ENCODE results near the gene OSGEP.

The OSGEP gene

GRCh38 chr14:20438664-20439063, 15.9 kb downstream of the OSGEP start:
- peaks cover 13% of the 10 kb centered on the region for H3K4me1 Mint-ChIP-seq
- ATAC-seq (replicated peaks; ENCODE audit: extremely low read depth, poor library complexity, severe bottlenecking), result no peak
- H3K9me3 Mint-ChIP-seq, result no peaks in the 10 kb centered on the region
- H3K27ac Mint-ChIP-seq (ENCODE audit: low read depth), result no peak overlapping the region
- H3K36me3 Mint-ChIP-seq (ENCODE audit: insufficient read depth), result no peaks in the 10 kb centered on the region
- no peak for DNase-seq (ENCODE audit: low spot score in 2 of 2)
- H3K4me3 Mint-ChIP-seq, result no peak overlapping the region
- no peaks in the 10 kb centered on the region for H3K27me3 Mint-ChIP-seq

- peaks cover 13% of the 10 kb centered on the region for H3K4me1 Mint-ChIP-seq
- no peaks in the 10 kb centered on the region for H3K27me3 Mint-ChIP-seq
- no peak for DNase-seq (ENCODE audit: low spot score in 2 of 2)
- no peak overlapping the region for H3K27ac Mint-ChIP-seq (ENCODE audit: low read depth)
- no peaks in the 10 kb centered on the region for H3K9me3 Mint-ChIP-seq
- ATAC-seq (replicated peaks; ENCODE audit: extremely low read depth, poor library complexity, severe bottlenecking), result no peak
- no peaks in the 10 kb centered on the region for H3K36me3 Mint-ChIP-seq (ENCODE audit: insufficient read depth)
- H3K4me3 Mint-ChIP-seq, result no peak overlapping the region
These were observed 18.3 kb downstream of the OSGEP start for GRCh38 chr14:20436363-20436755.

- Mint-ChIP-seq H3K9me3 (no peaks in the 10 kb centered on the region), H3K27ac (ENCODE audit: low read depth) (no peak within 1 kb of the TSS)
These were observed 18.8 kb downstream of the OSGEP start, which contains the start of gene KLHL33 for GRCh38 chr14:20435582-20436362. Gene KLHL33, minus strand, starts transcription at chr14:20436166. Its CDS starts 355 bp downstream, at chr14:20435811.

GRCh38 chr14:20434701-20435581, 19.7 kb downstream of the OSGEP start:
- no peak overlapping the region for H3K27ac Mint-ChIP-seq (ENCODE audit: low read depth)
- no peak for DNase-seq (ENCODE audit: low spot score in 2 of 2)
- no peaks in the 10 kb centered on the region for H3K9me3 Mint-ChIP-seq
- no peak overlapping the region for H3K4me3 Mint-ChIP-seq
- H3K36me3 Mint-ChIP-seq (ENCODE audit: insufficient read depth), result no peaks in the 10 kb centered on the region
- no peaks in the 10 kb centered on the region for H3K27me3 Mint-ChIP-seq
- ATAC-seq (replicated peaks; ENCODE audit: extremely low read depth, poor library complexity, severe bottlenecking), result no peak
- peaks cover 1% of the 10 kb centered on the region for H3K4me1 Mint-ChIP-seq

More at GRCh38 chr14:20435582-20436362, 18.8 kb downstream of the OSGEP start, which contains the start of gene KLHL33:
- Mint-ChIP-seq H3K36me3 (ENCODE audit: insufficient read depth) (no peaks in the 10 kb centered on the region), H3K4me1 (peaks cover 10% of the 10 kb centered on the region), H3K27me3 (no peaks in the 10 kb centered on the region), H3K4me3 (no peak within 1 kb of the TSS)
- ATAC-seq (replicated peaks; ENCODE audit: extremely low read depth, poor library complexity, severe bottlenecking) (no peak), DNase-seq (ENCODE audit: low spot score in 2 of 2) (no peak)

- peaks cover 15% of the 10 kb centered on the region for H3K4me1 Mint-ChIP-seq
- no peaks in the 10 kb centered on the region for H3K9me3 Mint-ChIP-seq
- H3K27me3 Mint-ChIP-seq, result no peaks in the 10 kb centered on the region
- H3K27ac Mint-ChIP-seq (ENCODE audit: low read depth), result no peak overlapping the region
- ATAC-seq (replicated peaks; ENCODE audit: extremely low read depth, poor library complexity, severe bottlenecking) (no peak), DNase-seq (ENCODE audit: low spot score in 2 of 2) (no peak)
- no peaks in the 10 kb centered on the region for H3K36me3 Mint-ChIP-seq (ENCODE audit: insufficient read depth)
- H3K4me3 Mint-ChIP-seq, result no peak overlapping the region
These were observed 24.6 kb downstream of the OSGEP start for GRCh38 chr14:20429801-20430669.

- Mint-ChIP-seq H3K9me3 (no peaks in the 10 kb centered on the region), H3K27ac (ENCODE audit: low read depth) (no peak overlapping the region), H3K36me3 (ENCODE audit: insufficient read depth) (no peaks in the 10 kb centered on the region), H3K4me1 (peaks cover 15% of the 10 kb centered on the region), H3K27me3 (no peaks in the 10 kb centered on the region), H3K4me3 (no peak overlapping the region)
- ATAC-seq (replicated peaks; ENCODE audit: extremely low read depth, poor library complexity, severe bottlenecking), result no peak
- no peak for DNase-seq (ENCODE audit: low spot score in 2 of 2)
These were observed 25.8 kb downstream of the OSGEP start for GRCh38 chr14:20428802-20429201.

GRCh38 chr14:20428010-20428365, 26.6 kb downstream of the OSGEP start:
- H3K27me3 Mint-ChIP-seq, result no peaks in the 10 kb centered on the region
- H3K4me1 Mint-ChIP-seq, result peaks cover 15% of the 10 kb centered on the region
- ATAC-seq (replicated peaks; ENCODE audit: extremely low read depth, poor library complexity, severe bottlenecking), result no peak
- peak overlapping the region; percentile 57 for H3K27ac Mint-ChIP-seq (ENCODE audit: low read depth)
- H3K36me3 Mint-ChIP-seq (ENCODE audit: insufficient read depth), result no peaks in the 10 kb centered on the region
- H3K4me3 Mint-ChIP-seq, result no peak overlapping the region
- no peak for DNase-seq (ENCODE audit: low spot score in 2 of 2)
- no peaks in the 10 kb centered on the region for H3K9me3 Mint-ChIP-seq

- DNase-seq (ENCODE audit: low spot score in 2 of 2), result no peak
- Mint-ChIP-seq H3K27me3 (no peaks in the 10 kb centered on the region), H3K27ac (ENCODE audit: low read depth) (peak overlapping the region; percentile 57), H3K4me3 (no peak overlapping the region), H3K4me1 (peaks cover 15% of the 10 kb centered on the region), H3K9me3 (no peaks in the 10 kb centered on the region), H3K36me3 (ENCODE audit: insufficient read depth) (no peaks in the 10 kb centered on the region)
- peak; percentile 32 for ATAC-seq (replicated peaks; ENCODE audit: extremely low read depth, poor library complexity, severe bottlenecking)
These were observed 27.2 kb downstream of the OSGEP start for GRCh38 chr14:20427231-20428009.

- no peaks in the 10 kb centered on the region for H3K9me3 Mint-ChIP-seq
- H3K36me3 Mint-ChIP-seq (ENCODE audit: insufficient read depth), result no peaks in the 10 kb centered on the region
- ATAC-seq (replicated peaks; ENCODE audit: extremely low read depth, poor library complexity, severe bottlenecking) (no peak), DNase-seq (ENCODE audit: low spot score in 2 of 2) (no peak)
- H3K4me3 Mint-ChIP-seq, result no peak overlapping the region
- H3K27me3 Mint-ChIP-seq, result no peaks in the 10 kb centered on the region
- H3K27ac Mint-ChIP-seq (ENCODE audit: low read depth), result no peak overlapping the region
- H3K4me1 Mint-ChIP-seq, result peaks cover 15% of the 10 kb centered on the region
These were observed 29.8 kb downstream of the OSGEP start for GRCh38 chr14:20424851-20425250.

GRCh38 chr14:20422886-20423285, 31.7 kb downstream of the OSGEP start:
- H3K9me3 Mint-ChIP-seq, result no peaks in the 10 kb centered on the region
- no peak overlapping the region for H3K27ac Mint-ChIP-seq (ENCODE audit: low read depth)
- H3K27me3 Mint-ChIP-seq, result no peaks in the 10 kb centered on the region
- H3K4me1 Mint-ChIP-seq, result peaks cover 7% of the 10 kb centered on the region
- no peak for DNase-seq (ENCODE audit: low spot score in 2 of 2)
- H3K36me3 Mint-ChIP-seq (ENCODE audit: insufficient read depth), result no peaks in the 10 kb centered on the region
- ATAC-seq (replicated peaks; ENCODE audit: extremely low read depth, poor library complexity, severe bottlenecking), result no peak
- H3K4me3 Mint-ChIP-seq, result no peak overlapping the region

GRCh38 chr14:20421267-20421666, 33.3 kb downstream of the OSGEP start:
- no peak overlapping the region for H3K27ac Mint-ChIP-seq (ENCODE audit: low read depth)
- H3K27me3 Mint-ChIP-seq, result no peaks in the 10 kb centered on the region
- no peaks in the 10 kb centered on the region for H3K9me3 Mint-ChIP-seq
- no peaks in the 10 kb centered on the region for H3K4me1 Mint-ChIP-seq
- no peaks in the 10 kb centered on the region for H3K36me3 Mint-ChIP-seq (ENCODE audit: insufficient read depth)
- H3K4me3 Mint-ChIP-seq, result no peak overlapping the region
- DNase-seq (ENCODE audit: low spot score in 2 of 2) (no peak), ATAC-seq (replicated peaks; ENCODE audit: extremely low read depth, poor library complexity, severe bottlenecking) (no peak)

GRCh38 chr14:20419419-20419818, 35.2 kb downstream of the OSGEP start:
- ATAC-seq (replicated peaks; ENCODE audit: extremely low read depth, poor library complexity, severe bottlenecking), result no peak
- no peak for DNase-seq (ENCODE audit: low spot score in 2 of 2)
- Mint-ChIP-seq H3K27ac (ENCODE audit: low read depth) (no peak overlapping the region), H3K9me3 (no peaks in the 10 kb centered on the region), H3K4me1 (peaks cover 11% of the 10 kb centered on the region), H3K27me3 (no peaks in the 10 kb centered on the region), H3K4me3 (no peak overlapping the region), H3K36me3 (ENCODE audit: insufficient read depth) (no peaks in the 10 kb centered on the region)
